Osteoblast (primary cell): Measurements from ENCODE around the gene PITPNC1. TPM values are rescaled to one million over a fixed set of nuclear protein-coding genes. Genes with fewer than 3 reads are reported as not detected.

ENCODE experiments used
- DNase-seq: peaks from one replicate; pipeline ENCODE4 v3.0.0; 2011; ENCODE audit warnings: low spot score, mixed read lengths; ENCODE audit not compliant: insufficient read length; ENCODE audit errors: missing footprints
- H2AFZ ChIP-seq: 2 replicates; pipeline ENCODE4 v1.6.0; 2011; ENCODE audit warnings: mild to moderate bottlenecking, low read length
- H3K27ac ChIP-seq: 2 replicates; pipeline ENCODE4 v1.5.1; 2011; ENCODE audit warnings: mild to moderate bottlenecking, low read depth, low read length, moderate library complexity
- H3K27me3 ChIP-seq: 2 replicates; pipeline ENCODE4 v1.6.0; 2012; ENCODE audit warnings: mild to moderate bottlenecking, control low read depth, inconsistent platforms, low read length, moderate library complexity; ENCODE audit not compliant: insufficient read depth
- H3K36me3 ChIP-seq: 2 replicates; pipeline ENCODE4 v1.5.1; 2011; ENCODE audit warnings: mild to moderate bottlenecking, low read length, control low read depth, moderate library complexity; ENCODE audit not compliant: insufficient read depth
- H3K4me1 ChIP-seq: 2 replicates; pipeline ENCODE4 v1.5.1; 2011; ENCODE audit warnings: mild to moderate bottlenecking, low read length, control low read depth, moderate library complexity; ENCODE audit not compliant: insufficient read depth
- H3K4me2 ChIP-seq: 2 replicates; pipeline ENCODE4 v1.6.0; 2011; ENCODE audit warnings: mild to moderate bottlenecking, low read length; ENCODE audit not compliant: insufficient read depth
- H3K4me3 ChIP-seq: fragments of 200-600 bp; sonication (generic); 3 replicates; pipeline ENCODE4 v1.5.1; 2012; ENCODE audit warnings: mild to moderate bottlenecking, low read length, inconsistent platforms; ENCODE audit not compliant: insufficient read depth
- H3K79me2 ChIP-seq: 2 replicates; pipeline ENCODE4 v1.6.0; 2012; ENCODE audit warnings: mild to moderate bottlenecking, low read length, control low read depth, inconsistent platforms; ENCODE audit not compliant: insufficient read depth
- H3K9me3 ChIP-seq: 2 replicates; pipeline ENCODE4 v1.5.1; 2011; ENCODE audit warnings: low read depth, low read length, control low read depth
- H4K20me1 ChIP-seq: 2 replicates; pipeline ENCODE4 v1.6.0; 2012; ENCODE audit warnings: mild to moderate bottlenecking, low read length, control low read depth; ENCODE audit not compliant: insufficient read depth
- total RNA-seq: library from RNA; depleted of rRNA; stranded (reverse); fragments of >200 nt; gene quantifications from 2 replicates; pipeline ENCODE4 v1.2.3, GENCODE V29; 2012
- TF ChIP-seq, protein P1 (sequence below): IDR thresholded peaks from 2 replicates; pipeline ENCODE4 v1.5.1; 2011; ENCODE audit warnings: mild to moderate bottlenecking, low read depth, low read length, moderate library complexity; ENCODE audit errors: extremely low read depth

PITPNC1 gene
- total RNA-seq, 1 donor: 6.2 TPM

GRCh38 chr17:67506966-67507365, 129.9 kb downstream of the PITPNC1 start:
- H4K20me1 ChIP-seq: no peaks in the 10 kb centered on the region
- DNase-seq: peak; percentile 87
- no peak overlapping the region for H3K4me3 ChIP-seq
- peaks cover 14% of the 10 kb centered on the region for H3K4me1 ChIP-seq
- no peaks in the 10 kb centered on the region for H3K27me3 ChIP-seq
- H3K4me2 ChIP-seq: peak overlapping the region; percentile 49
- no peaks in the 10 kb centered on the region for H3K36me3 ChIP-seq
- peak overlapping the region; percentile 60 for H3K27ac ChIP-seq
- peaks cover 3% of the 10 kb centered on the region for H3K79me2 ChIP-seq
- TF ChIP-seq, protein P1, sequence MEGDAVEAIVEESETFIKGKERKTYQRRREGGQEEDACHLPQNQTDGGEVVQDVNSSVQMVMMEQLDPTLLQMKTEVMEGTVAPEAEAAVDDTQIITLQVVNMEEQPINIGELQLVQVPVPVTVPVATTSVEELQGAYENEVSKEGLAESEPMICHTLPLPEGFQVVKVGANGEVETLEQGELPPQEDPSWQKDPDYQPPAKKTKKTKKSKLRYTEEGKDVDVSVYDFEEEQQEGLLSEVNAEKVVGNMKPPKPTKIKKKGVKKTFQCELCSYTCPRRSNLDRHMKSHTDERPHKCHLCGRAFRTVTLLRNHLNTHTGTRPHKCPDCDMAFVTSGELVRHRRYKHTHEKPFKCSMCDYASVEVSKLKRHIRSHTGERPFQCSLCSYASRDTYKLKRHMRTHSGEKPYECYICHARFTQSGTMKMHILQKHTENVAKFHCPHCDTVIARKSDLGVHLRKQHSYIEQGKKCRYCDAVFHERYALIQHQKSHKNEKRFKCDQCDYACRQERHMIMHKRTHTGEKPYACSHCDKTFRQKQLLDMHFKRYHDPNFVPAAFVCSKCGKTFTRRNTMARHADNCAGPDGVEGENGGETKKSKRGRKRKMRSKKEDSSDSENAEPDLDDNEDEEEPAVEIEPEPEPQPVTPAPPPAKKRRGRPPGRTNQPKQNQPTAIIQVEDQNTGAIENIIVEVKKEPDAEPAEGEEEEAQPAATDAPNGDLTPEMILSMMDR: no peak
- peak overlapping the region; percentile 56 for H2AFZ ChIP-seq
- H3K9me3 ChIP-seq: peaks cover 2% of the 10 kb centered on the region

GRCh38 chr17:67509390-67510287, 132.6 kb downstream of the PITPNC1 start:
- H4K20me1 ChIP-seq: no peaks in the 10 kb centered on the region
- H3K27ac ChIP-seq: peak overlapping the region; percentile 68
- peak overlapping the region; percentile 63 for H3K4me3 ChIP-seq
- H3K79me2 ChIP-seq: peaks cover 3% of the 10 kb centered on the region
- no peaks in the 10 kb centered on the region for H3K36me3 ChIP-seq
- H3K27me3 ChIP-seq: no peaks in the 10 kb centered on the region
- H2AFZ ChIP-seq: peak overlapping the region; percentile 81
- peak overlapping the region; percentile 74 for H3K4me2 ChIP-seq
- peaks cover 11% of the 10 kb centered on the region for H3K4me1 ChIP-seq
- peaks cover 2% of the 10 kb centered on the region for H3K9me3 ChIP-seq
- TF ChIP-seq, protein P1: no peak
- DNase-seq: no peak

GRCh38 chr17:67511012-67511411, 133.9 kb downstream of the PITPNC1 start:
- no peak for DNase-seq
- Histone ChIP-seq H3K27me3 (no peaks in the 10 kb centered on the region), H3K9me3 (peaks cover 2% of the 10 kb centered on the region), H3K4me3 (no peak overlapping the region), H3K27ac (no peak overlapping the region), H3K36me3 (no peaks in the 10 kb centered on the region), H3K4me2 (no peak overlapping the region), H3K4me1 (peaks cover 11% of the 10 kb centered on the region), H3K79me2 (no peaks in the 10 kb centered on the region), H2AFZ (no peak overlapping the region), H4K20me1 (no peaks in the 10 kb centered on the region)
- TF ChIP-seq, protein P1: no peak

DNA sequence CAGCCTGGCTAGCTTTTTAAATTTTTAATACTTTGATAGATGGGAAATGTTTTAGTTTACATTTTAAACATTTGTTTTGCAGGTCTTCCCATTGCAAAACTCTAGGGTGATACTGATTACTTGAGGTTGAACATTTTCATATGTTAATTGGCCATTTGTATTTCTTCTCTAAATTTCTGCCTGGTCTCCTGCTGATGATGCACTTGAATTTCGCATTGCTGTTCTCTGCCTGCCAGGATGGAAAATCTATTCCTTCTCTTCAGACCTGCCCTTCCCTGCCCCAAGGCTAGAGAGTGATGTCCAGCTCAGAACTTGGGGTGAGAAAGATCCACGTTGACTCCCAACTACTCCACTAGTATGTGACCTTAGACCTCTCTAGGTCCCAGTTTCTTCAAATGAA, 134.7 kb downstream of the PITPNC1 start:
- no peak overlapping the region for H3K27ac ChIP-seq
- no peak overlapping the region for H3K4me2 ChIP-seq
- H3K79me2 ChIP-seq: no peaks in the 10 kb centered on the region
- peaks cover 2% of the 10 kb centered on the region for H3K9me3 ChIP-seq
- no peak overlapping the region for H2AFZ ChIP-seq
- TF ChIP-seq, protein P1: no peak
- H3K4me3 ChIP-seq: no peak overlapping the region
- H3K27me3 ChIP-seq: no peaks in the 10 kb centered on the region
- H3K4me1 ChIP-seq: peaks cover 11% of the 10 kb centered on the region
- no peaks in the 10 kb centered on the region for H4K20me1 ChIP-seq
- no peaks in the 10 kb centered on the region for H3K36me3 ChIP-seq
- DNase-seq: no peak
